Measurements from ENCODE around the gene STKLD1.
A peak's percentile ranks its signal among the peaks of the same experiment; 100 is the strongest.
"Not testable (repeated sequence)": the region's sequence is repeated elsewhere in the genome, so short reads cannot be mapped to it uniquely, and the experiment has no call there.

STKLD1 gene

DNA sequence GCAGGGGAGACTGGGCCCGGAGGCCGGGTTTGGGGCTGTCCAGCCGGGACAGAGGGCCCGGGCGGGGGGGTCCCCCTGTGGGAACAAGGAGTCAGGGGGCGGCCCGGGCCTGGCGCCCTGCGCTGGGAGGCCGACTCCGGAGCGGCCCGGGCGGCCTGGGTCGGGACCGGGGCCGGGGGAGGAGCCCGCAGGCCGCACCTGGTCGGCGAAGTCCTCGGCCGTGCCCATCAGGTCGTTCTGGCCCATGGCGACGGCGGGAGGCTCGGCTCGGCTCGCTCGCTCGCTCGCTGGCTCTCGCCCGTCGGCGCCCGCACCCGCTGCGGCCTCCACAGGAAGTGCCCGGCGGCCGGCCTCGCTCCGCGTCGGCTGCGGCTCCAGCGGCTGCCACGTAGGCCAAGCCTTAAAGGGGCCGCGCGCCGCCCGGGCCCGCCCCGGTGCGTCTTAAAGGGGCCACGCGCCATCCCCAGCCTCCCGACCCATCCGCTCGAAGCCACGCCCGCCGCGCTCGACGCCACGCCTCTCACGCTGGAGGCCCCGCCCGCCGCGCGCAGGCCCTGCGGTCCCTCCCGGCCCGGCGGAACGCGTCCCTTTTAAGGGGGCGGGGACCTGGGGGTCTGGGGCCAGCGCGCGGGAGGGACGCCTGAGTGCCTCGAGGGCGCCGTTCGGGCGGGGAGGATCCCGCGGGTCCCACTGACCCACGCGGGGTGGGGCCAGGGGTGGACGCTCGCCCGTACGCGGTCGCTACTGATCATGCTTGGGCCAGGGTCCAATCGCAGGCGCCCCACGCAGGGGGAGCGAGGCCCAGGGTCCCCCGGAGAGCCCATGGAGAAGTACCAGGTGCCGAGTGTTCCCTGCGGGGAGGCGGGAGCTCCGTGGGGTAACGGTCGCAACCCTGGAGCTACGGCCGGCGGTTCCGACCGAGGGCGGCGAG is at the start of gene STKLD1, which contains the start of gene SURF4:
STKLD1 (plus strand) TSS at position 643 of the 931 bp plus-strand sequence; CDS start at position 751, 108 bp downstream.
SURF4 (minus strand) TSS at position 337 of the 931 bp plus-strand sequence; CDS start at position 246, 91 bp downstream.
- DNase-seq, result peak; percentile 90

DNA sequence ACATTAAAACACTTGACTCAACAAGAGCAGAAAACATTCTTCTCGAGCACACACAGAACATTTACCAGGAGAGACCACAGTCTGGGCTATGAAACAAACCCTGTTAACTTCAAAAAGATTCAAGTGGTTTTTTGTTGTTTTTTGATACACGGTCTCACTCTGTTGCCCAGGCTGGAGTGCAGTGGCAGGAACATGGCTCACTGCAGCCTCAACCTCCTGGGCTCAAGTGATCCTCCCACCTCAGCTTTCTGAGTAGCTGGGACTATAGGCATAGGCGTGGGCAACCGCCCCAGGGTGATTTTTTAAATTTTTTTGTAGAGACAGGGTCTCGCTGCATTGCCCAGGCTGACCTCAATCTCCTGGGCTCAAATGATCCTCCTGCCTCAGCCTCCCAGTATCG is 49.1 kb upstream of the STKLD1 start:
- not testable (repeated sequence) for DNase-seq

DNA sequence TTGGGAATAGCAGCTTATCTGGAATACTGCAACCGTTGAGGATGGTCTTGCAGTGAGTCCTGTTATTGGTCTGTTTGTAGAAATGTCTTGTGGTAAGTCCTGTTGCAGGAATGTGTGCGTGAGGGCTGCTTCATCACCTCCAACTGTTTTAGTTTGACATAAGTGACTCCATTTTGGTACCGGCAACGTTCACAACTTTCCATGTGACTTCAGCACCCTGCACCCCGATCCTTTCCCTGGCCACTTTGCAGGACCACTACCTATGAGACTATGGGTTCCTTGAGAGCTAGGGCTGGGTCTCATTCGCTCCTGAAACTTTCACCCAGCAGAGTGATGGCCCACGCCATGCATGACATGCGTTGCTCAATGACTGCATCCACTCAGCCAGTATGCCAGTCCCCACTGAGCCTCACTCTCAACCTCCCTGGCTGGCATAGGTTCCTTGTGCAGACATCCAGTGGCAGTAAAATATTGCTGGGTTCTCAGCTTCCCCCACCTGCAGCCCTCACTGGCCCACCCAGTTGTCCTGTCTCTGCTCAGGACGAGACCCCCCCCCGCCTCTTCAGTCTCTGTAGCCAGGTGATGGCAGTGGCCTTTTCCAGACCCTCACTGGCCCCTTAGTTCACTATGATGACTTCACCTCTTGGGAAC is 48.2 kb upstream of the STKLD1 start:
- no peak for DNase-seq

DNA sequence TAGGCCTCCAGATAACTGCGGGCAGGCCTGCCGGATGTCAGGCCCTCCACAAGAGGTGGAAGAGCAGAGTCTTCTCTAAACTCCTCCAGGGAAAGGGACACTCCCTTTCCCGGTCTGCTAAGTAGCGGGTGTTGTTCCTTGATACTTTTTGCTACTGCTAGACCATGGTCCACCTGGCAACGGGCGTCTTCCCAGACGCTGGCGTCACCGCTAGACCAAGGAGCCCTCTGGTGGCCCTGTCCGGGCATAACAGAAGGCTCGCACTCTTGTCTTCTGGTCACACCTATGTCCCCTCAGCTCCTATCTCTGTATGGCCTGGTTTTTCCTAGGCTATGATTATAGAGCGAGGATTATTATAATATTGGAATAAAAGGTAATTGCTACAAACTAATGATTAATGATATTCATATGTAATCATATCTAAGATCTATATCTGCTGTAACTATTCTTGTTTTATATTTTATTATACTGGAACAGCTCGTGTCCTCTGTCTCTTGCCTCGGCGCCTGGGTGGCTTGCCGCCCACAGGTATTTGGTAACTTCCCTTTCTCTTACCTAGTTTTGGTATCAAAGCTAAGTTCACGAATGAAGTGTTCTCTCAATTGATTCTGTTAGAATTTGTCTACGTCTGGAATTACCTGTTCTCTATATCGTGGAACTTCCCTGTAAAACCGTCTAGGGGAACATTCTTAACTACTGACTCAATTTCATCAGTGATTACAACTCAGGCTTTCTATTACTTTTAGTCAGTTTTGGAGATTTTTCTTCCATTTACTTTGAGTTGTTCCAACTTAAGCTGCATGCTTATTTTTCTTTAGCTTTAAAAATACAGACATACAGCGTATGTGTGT is 46.6 kb upstream of the STKLD1 start:
- not testable (repeated sequence) for DNase-seq

DNA sequence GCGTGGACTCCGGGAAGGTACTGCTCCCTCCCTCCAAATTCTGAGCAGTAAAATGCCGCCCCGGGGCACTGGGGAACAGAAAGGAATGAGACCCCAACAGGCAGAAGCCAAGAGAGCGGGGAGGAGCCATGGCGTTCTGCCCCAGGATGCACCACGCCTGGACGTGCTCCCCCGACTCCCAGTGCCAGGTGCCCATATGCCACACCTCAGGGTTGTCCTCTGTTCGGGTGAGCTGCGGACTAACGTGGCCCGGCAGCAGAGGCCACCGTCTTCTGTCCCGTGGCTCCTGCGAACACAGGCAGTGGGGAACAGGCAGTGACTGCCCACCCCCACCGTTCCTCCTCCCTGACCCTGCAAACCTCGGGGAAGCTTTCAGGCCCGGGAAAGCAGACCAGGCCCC is 44.9 kb upstream of the STKLD1 start:
- no peak for DNase-seq

DNA sequence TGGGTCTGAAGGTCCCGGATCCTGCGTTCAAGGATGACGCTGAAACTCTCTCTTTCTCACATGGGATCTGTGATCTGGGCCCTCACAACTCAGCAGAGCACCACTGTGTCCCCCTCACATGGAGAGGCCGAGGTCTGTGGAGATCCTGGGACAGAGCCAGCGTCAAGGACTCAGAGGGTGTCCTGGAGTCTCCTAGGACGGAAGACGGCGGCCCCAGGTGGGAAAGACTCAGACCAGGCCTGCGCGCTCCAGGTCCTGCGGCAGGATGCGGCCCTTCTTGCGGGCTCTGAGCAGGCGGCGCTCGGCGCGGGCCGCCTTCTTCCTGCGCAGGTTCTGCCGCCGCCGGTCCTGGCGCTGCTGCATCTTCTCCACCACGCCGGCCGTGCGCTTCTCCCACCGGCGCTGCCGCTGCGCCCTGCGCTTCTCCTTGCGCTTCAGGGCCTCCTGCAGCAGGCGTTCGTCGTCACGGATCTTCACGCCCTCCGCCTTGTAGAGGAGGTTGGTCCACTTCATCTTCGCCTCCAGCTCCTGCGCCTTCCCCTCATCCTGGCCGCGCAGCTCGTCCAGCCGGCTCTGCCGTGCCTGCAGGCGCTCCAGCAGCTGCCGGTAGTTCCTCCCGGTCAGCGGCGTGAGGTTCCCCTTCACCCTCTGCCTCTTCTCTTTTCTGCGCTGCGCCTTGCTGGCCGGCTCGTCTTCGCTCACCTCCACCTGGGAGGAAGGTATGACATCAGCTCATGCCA is 44.4 kb upstream of the STKLD1 start:
- DNase-seq, result no peak

DNA sequence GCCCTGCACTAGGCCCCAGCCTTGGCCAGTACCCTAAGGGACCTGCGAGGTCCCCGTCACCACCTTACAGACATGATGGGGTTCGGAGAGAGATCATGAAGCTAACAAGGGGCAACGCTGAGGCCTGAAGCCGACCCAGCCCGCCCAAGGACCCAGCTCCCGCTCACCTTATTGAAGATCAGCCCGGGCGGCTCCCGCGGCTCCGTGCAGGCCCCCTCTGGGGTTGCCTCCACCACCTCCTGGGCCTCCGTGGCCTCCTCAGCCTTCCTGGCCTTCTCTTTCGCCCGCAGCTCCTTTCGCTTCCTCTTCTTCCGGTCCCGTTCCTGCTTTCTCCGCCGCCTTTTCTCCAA is 43.8 kb upstream of the STKLD1 start:
- DNase-seq, result no peak

DNA sequence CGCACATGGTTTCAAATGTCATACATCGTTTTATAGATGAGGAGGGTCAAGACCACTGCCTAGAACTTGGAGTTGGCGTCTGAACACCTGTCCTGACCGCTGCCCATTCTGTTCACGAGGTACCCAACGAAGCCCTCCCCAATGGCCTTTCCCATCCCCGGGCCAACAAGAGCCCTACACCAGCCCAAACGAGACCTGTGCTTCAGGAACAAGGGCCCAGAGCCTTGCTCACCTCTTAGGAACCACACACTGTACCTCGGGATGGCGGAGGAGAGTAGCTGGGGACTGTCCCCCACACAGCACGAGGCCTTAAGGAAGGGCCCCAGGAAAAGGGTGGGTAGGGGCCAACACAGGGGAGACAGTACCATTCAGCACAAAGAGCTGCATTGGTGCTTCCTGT is 43.2 kb upstream of the STKLD1 start:
- no peak for DNase-seq

DNA sequence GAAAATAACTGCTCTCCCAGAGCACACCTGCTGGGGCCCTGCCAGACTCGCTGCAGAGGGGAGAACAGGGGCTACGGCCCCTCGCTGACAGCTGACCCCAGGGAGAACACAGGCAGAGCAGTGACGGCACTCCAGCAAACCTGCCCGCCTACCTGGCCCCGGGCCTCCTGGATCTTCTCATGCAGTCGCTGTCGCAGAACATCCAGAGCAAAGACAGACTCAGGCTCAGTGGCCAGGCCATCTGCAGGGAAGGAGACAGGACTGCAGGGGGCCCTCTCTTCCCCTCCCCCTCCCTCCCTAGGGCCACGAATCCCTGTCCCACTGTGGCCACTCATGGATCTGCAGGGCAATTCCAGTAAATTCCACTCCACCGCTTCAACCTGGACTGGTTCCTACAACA is 42.6 kb upstream of the STKLD1 start:
- no peak for DNase-seq

DNA sequence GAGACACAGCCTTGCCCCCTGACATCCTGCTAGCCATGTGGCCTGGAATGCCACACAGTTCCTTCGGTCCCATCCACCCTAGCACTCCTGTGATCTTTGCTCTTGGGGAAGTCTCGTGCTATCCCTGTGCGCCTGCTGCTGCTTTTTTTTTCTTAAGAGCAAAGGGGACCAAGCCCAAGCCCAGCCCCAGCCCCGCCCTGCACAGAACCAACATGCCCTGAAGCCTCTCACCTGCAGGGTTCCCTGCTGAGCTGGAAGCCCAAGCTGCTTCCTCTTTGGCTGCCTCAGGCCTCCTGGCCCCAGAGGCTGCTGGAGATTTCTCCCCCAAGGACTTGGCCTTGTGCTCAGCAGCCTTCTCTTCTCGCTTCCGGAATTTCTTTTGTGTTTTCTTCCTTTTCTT is 42.0 kb upstream of the STKLD1 start:
- DNase-seq, result no peak

DNA sequence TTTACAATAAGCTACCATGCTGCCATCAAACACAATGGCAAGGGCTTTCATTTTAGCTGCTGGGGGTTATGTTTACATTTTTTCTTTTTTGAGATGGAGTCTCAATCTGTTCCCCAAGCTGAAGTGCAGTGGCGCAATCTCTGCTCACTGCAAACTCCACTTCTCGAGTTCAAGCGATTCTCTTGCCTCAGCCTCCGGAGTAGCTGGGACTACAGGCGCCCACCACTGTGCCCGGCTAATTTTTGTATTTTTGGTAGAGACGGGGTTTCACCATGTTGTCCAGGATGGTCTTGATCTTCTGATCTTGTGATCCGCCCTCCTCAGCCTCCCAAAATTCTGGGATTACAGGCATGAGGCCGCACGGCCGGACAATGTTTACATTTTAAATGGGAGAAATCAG is 41.3 kb upstream of the STKLD1 start:
- not testable (repeated sequence) for DNase-seq

DNA sequence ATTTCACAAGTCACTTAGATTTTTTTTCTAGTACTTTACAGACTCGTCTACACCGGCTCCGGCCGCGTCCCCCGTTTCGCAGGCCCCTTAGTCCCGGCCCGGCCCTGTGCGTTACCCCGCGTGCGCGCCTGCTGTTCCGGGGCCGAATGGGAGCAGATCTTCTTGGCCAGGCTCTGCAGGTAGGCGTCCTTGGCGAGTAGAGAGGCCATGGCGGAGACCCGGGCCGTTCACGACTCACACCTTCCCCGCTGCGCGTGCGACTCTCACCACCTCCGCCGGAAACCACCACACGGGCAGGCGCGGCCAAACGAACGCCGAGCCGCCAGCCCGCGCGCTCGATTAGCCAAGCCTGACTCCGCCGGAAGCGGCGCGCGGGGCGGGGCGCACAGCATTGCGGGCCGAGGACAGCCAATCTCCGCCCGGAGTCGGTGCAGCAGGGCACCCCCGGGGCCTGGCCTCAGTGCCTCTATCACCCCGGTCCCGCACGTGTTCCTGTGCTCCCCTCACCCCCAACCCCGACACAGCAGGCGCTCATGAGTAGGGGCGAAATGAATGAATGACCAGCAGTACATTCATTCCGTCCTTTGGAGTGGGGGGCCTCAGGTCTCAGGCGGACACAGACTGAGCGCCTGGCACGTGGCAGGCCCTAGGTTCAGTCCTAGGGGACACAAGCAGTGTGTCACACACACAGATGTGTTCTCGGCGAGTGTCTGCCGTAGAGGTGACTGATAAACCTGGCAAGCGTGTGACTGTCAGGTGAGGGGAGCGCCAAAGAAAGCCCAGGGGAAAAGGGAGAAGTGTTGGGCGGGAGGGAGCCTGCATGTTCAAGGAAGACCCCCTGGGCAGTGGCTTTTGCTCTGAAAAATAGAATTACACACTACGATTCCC is 40.0 kb upstream of the STKLD1 start, which contains the start of gene SURF6:
SURF6 (minus strand) TSS at position 265 of the 888 bp plus-strand sequence; CDS start at position 209, 56 bp downstream.
- DNase-seq, result peak; percentile 89

DNA sequence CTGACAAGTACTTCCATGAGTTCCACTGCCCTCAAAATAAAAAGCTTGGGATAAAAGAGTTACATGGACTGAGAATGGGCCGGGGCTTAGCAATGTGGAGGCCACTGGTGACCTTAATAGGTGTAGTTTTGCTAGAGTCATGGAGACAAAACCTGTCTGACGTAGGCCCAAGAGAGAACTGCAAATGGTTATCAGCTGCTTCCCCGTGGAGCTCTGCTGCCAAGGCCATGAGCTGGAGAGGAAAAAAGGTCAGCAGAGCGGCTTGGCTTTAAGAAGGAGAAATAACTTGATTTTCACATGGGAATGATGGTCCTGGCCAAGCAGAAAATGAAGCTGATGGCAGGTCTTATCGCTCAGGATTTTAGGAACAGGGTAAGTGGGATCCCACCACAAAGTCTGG is 36.5 kb upstream of the STKLD1 start:
- no peak for DNase-seq

DNA sequence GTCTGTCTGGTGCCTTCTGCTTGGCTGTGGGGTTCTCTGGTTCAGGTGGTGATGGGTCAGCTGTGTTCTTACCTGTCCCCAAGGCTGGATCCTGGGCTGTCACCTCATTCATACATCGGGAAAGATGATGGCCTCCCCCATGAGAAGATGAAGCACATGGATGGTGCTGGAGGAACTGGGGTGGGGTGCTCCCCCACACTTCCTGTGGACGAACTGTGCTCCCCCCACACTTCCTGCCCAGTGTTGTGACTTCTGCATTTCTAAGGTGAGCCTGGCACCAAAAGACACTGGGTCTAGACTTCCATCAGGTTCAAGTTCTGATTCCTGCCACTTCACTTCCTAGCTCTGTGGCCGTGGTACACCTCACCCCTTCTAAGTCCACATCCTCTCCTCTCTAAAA is 35.9 kb upstream of the STKLD1 start:
- DNase-seq, result no peak

DNA sequence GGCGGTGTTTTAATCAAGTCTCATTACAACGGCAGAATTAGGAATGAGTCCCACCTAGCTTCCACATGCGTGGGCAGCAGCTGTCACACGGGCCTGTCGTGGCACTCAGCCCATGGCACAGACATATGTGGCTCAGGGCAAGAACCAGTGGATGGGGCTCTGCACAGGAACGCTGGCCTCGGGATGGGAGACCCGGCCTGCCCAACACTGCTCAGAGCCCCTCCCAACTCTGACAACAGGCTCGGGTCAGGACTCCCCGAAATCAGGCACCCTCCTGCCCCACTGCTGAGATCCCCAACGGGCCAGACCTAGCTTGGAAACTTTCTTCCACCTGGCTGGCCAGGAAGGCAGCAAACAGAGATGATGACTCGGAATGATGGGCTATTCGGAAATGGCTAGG is 35.2 kb upstream of the STKLD1 start:
- no peak for DNase-seq

DNA sequence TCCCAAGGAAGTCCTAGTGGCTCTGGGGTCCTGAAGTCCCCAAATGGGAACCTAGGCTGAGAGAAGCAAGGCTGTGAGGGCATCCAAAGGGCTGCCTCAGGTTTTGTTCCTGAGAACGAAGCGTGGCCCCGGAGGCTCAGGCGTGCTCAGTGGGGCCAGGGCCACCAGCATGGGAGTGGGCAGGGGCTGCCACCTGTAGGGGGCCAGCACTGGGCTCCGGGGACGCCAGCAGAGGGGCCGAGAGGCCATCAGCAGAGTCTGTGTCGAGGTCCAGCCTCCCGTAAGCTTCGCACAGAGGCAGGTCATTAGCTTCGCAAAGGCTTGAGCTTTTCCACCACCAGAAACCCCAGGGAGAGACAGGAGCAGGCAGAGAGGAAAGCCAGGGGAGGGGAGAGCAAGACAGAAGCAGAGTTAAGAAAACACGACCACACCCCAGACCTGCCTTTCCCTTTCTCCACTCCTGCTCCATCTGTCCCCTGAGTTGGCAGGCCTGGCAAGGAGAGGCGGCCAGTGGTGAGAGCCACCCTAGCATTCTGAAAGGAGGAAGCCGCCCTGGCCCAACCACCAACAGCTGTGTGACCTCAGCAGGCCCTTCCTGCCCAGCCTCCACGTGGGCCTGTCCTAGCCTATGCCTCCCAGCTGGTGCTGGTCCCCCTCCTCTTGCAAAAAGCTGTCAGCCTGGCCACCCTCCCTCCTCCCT is 34.6 kb upstream of the STKLD1 start:
- no peak for DNase-seq

DNA sequence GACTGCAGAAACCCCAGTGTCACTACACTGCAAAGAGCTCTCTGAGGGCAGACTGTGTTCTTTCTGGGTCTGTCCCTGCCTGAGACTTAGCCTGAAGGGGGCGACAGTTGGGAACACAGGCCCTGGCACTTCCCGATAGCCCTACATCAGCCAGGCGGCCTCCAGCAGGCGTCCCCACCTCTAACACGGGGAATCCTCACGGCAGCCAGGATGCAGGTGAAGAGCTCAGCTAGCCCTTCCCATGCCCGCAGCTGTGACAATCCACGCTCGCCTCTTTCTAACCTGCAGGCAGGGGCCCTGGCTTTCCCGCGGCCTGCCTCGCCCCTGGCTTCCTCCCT is 34.1 kb upstream of the STKLD1 start:
- DNase-seq, result no peak

DNA sequence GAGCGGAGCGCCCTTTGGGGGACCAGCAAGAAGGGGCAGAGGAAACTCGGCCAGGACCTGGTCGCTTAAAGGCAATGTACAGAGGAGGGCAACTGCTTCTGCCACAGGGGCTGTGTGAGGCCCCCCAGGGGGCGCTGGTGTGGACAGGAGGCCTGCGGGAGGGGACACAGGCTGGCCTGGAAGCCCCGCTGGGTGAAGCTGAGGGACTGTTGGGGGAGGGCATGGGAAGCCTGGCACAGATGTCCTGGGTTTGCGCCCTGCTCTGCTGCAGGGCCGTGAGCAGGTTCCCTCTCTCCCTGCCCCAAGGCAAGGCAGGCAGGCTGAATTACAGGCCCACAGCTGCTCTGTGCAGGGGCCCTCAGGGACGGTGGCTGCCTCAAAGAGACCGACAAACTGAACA is 33.6 kb upstream of the STKLD1 start:
- no peak for DNase-seq

DNA sequence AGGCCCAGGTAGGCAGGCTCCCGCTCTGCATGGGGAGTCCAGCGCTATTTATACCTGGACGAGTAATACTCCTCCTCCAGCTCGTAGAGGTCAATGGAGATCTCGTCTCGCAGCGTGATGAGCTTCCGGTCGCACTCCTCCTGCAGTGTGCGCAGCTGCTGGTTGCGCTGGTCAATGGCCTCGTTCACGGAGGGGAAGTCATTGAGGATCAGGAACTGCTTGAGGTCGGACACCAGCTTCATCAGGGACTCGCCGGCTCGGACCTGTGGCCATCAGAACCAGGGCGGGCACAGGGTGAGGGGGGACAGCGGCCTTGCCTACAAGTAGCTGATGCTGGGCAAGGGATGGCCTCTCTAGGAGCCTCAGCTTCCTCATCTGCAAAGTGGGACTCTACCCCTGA is 32.1 kb upstream of the STKLD1 start:
- DNase-seq, result no peak

DNA sequence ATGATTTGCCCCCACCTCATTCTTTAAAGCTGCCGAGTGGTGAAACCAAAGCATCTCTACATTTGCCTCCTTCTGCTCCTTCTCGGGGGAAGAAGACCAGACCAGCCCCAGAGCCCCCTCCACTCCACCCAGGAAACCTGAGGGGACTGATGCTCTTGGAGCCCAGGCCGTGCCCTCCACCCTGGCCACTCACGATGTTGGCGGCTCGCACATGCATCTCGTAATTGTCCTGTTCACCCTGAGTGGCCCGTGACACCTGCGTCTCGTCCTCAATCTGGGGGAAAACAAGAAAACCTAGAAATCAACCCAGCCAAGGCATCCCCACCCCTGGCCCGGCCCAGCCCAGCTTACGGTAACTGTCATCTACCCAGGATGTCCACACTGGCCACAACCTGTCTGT is 31.2 kb upstream of the STKLD1 start:
- no peak for DNase-seq

DNA sequence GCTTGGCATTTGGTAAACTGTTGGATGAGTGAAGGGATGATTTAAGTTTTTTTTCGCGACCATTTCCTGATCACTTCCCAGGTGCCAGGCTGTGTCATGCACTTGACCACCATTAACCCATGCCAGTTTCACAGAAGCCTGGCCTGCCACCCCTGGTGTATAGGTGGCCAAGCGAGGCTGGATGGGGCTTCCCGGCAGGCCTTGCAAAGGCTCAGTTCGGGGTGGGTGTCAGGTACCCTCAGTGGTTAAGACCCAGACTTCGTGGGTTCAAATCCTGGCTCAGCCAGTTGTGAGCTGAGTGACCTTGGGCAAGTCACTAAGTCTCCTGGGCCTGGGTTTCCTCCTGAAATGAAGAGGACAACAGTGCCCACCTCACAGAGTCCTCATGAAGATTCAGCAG is 30.6 kb upstream of the STKLD1 start:
- no peak for DNase-seq

Data from activated CD4-positive, alpha-beta T cell treated with anti-CD3 and anti-CD28 coated beads for 1 hour (primary cell).